Endothelial cell of umbilical vein (primary cell): ENCODE data around the gene EXOC6B. TPM values are rescaled to one million over a fixed set of nuclear protein-coding genes. Genes with fewer than 3 reads are reported as not detected.

ENCODE experiments used
- BruUV-seq: library from RNA; stranded (reverse); fragments of 400-500 nt; replicated peaks from 2 replicates; lab custom pipeline; 2021; lab: Mats Ljungman, UMichigan
- CTCF ChIA-PET: fragments of 300-600, 350-600 bp; sonication (Branson Sonifier 250); formaldehyde crosslinking; loops from one replicate; lab custom pipeline; 2021; ENCODE audit warnings: antibody characterized with exemption, inconsistent platforms; lab: Charles Lee
- POLR2A ChIA-PET: fragments of 300-600, 350-600 bp; sonication (Branson Sonifier 250); formaldehyde crosslinking; loops from one replicate; lab custom pipeline; 2021; ENCODE audit warnings: antibody characterized with exemption, inconsistent platforms; lab: Charles Lee
- DNase-seq: peaks from one replicate; pipeline ENCODE4 v3.0.0-alpha.2; 2011; ENCODE audit warnings: low read depth, low spot score
- FAIRE-seq: peaks from 2 replicates; lab custom pipeline; 2011; peaks lifted over from hg19 to GRCh38; lab: Jason Lieb, UNC
- H2AFZ ChIP-seq: 2 replicates; pipeline ENCODE4 v1.6.0; 2012; ENCODE audit warnings: low read depth, low read length, control low read depth, inconsistent platforms
- H3K27ac ChIP-seq: 2 replicates; pipeline ENCODE4 v1.5.1; 2011; ENCODE audit warnings: low read depth, mild to moderate bottlenecking, control low read depth, low read length, moderate library complexity; ENCODE audit not compliant: insufficient read depth
- H3K27me3 ChIP-seq, 2 experiments: 2 replicates each; pipeline versions ENCODE4 v1.6.0 to v1.6.1; 2011; ENCODE audit warnings: low read length in 2 of 2, mixed read lengths in 1 of 2; ENCODE audit not compliant: control insufficient read depth in 2 of 2, insufficient read depth in 2 of 2
- H3K36me3 ChIP-seq, 2 experiments: 2 replicates in 1 of 2; 3 replicates in 1 of 2; pipeline ENCODE4 v1.5.1; 2011; ENCODE audit warnings: low read length in 2 of 2, mild to moderate bottlenecking in 1 of 2, moderate library complexity in 1 of 2; ENCODE audit not compliant: control insufficient read depth in 2 of 2, insufficient read depth in 2 of 2; ENCODE audit errors: extremely low read depth in 1 of 2
- H3K4me1 ChIP-seq: 3 replicates; pipeline ENCODE4 v1.5.1; 2011; ENCODE audit warnings: mild to moderate bottlenecking, low read length; ENCODE audit not compliant: control insufficient read depth, insufficient read depth; ENCODE audit errors: extremely low read depth
- H3K4me2 ChIP-seq: 2 replicates; pipeline ENCODE4 v1.6.1; 2011; ENCODE audit warnings: low read length, control low read depth, mixed read lengths; ENCODE audit not compliant: insufficient read depth
- H3K4me3 ChIP-seq, 3 experiments: fragments of 200-600 bp in 1 of 3; sonication (generic), shearing (Covaris generic) in 1 of 3; replicated peaks in 1 of 3; 2 replicates each; pipeline ENCODE4 v1.5.1; 2011 to 2016; ENCODE audit warnings: control low read depth in 3 of 3, low read length in 3 of 3, mild to moderate bottlenecking in 2 of 3, inconsistent platforms in 1 of 3, low read depth in 1 of 3, moderate library complexity in 1 of 3; ENCODE audit not compliant: insufficient read depth in 1 of 3
- H3K79me2 ChIP-seq: 2 replicates; pipeline ENCODE4 v1.6.0; 2012; ENCODE audit warnings: low read length, inconsistent platforms; ENCODE audit not compliant: control insufficient read depth, insufficient read depth
- H3K9ac ChIP-seq: replicated peaks from 2 replicates; pipeline ENCODE3; 2011; ENCODE audit warnings: low read length, control low read depth; ENCODE audit not compliant: insufficient read depth; ENCODE audit errors: extremely low read depth
- H3K9me1 ChIP-seq: replicated peaks from 3 replicates; pipeline ENCODE4 v1.6.0; 2011; ENCODE audit warnings: mild to moderate bottlenecking, low read length; ENCODE audit not compliant: control insufficient read depth, insufficient read depth; ENCODE audit errors: extremely low read depth
- H3K9me3 ChIP-seq: replicated peaks from 2 replicates; pipeline ENCODE4 v1.5.1; 2012; ENCODE audit warnings: low read length, inconsistent platforms; ENCODE audit not compliant: control insufficient read depth, insufficient read depth
- H4K20me1 ChIP-seq: replicated peaks from 2 replicates; pipeline ENCODE3; 2011; ENCODE audit warnings: mild to moderate bottlenecking, low read length; ENCODE audit not compliant: control insufficient read depth, insufficient read depth; ENCODE audit errors: extremely low read depth
- CTCF ChIP-seq, 2 donors: IDR thresholded peaks; 1 replicate in 1 of 2; 2 replicates in 1 of 2; pipeline ENCODE4 v1.5.1; 2011; ENCODE audit warnings: low read length in 2 of 2, mild to moderate bottlenecking in 2 of 2, moderate library complexity in 2 of 2, control low read depth in 1 of 2, inconsistent platforms in 1 of 2, low read depth in 1 of 2; ENCODE audit not compliant: insufficient read depth in 1 of 2; ENCODE audit errors: extremely low read depth in 1 of 2
- EZH2 ChIP-seq: IDR thresholded peaks from 2 replicates; pipeline ENCODE4 v1.6.1; 2012; ENCODE audit warnings: borderline replicate concordance, low read depth, mild to moderate bottlenecking, moderate library complexity, low read length, inconsistent platforms; ENCODE audit not compliant: severe bottlenecking
- FOS ChIP-seq: IDR thresholded peaks from 2 replicates; pipeline ENCODE4 v1.6.1; 2011; ENCODE audit warnings: mild to moderate bottlenecking, low read length, moderate library complexity, borderline replicate concordance; ENCODE audit not compliant: insufficient read depth
- GATA2 ChIP-seq: IDR thresholded peaks from 2 replicates; pipeline ENCODE4 v1.7.0; 2011; ENCODE audit warnings: low read depth, mild to moderate bottlenecking, moderate library complexity, mixed read lengths, low read length; ENCODE audit not compliant: insufficient read length, insufficient read depth
- MYC ChIP-seq: IDR thresholded peaks from one replicate; pipeline ENCODE4 v1.6.1; 2011; ENCODE audit warnings: mild to moderate bottlenecking, low read depth, low read length
- POLR2A ChIP-seq: IDR thresholded peaks from 2 replicates; pipeline ENCODE4 v1.6.1; 2012; ENCODE audit warnings: low read depth, mild to moderate bottlenecking, control low read depth, low read length
- POLR2AphosphoS5 ChIP-seq: IDR thresholded peaks from 2 replicates; pipeline ENCODE4 v1.6.1; 2012; ENCODE audit warnings: low read depth, mild to moderate bottlenecking, control low read depth, low read length, moderate library complexity; ENCODE audit not compliant: insufficient read depth
- dilution Hi-C: fragments of 300-500 bp; cut with MboI; formaldehyde crosslinking; loops from one replicate; pipeline ENCODE4 v1.15.0; 2019; ENCODE audit warnings: low sequenced_read_pairs; ENCODE audit not compliant: extremely low pct_ligation_motif_present
- intact Hi-C: fragments of 100-400 bp; cut with micrococcal nuclease; formaldehyde crosslinking; loops from one replicate; pipeline ENCODE4 v1.10.0; 2022
- polyA plus RNA-seq, 4 experiments: library from polyadenylated mRNA; depleted of rRNA in 3 of 4; stranded (reverse) in 3 of 4; unstranded in 1 of 4; fragments of >200 nt; gene quantifications; 2 replicates each; pipeline versions ENCODE4 v1.2.1 to v1.2.3, GENCODE V29; 2011 to 2012; ENCODE audit warnings: missing spikeins in 1 of 4
- total RNA-seq: library from RNA; stranded (reverse); gene quantifications from 2 replicates; pipeline ENCODE4 v1.2.3, GENCODE V29; 2021
- TF ChIP-seq, protein P1 (sequence below): IDR thresholded peaks from 2 replicates; pipeline ENCODE4 v1.6.1; 2011; ENCODE audit not compliant: insufficient read depth, insufficient read length

The EXOC6B gene
- total and polyA plus RNA-seq, 2 donors (not counting 3 experiments of a cell fraction or from before 2014, with no cell fraction given) = 10.8 to 34.8 TPM

DNA sequence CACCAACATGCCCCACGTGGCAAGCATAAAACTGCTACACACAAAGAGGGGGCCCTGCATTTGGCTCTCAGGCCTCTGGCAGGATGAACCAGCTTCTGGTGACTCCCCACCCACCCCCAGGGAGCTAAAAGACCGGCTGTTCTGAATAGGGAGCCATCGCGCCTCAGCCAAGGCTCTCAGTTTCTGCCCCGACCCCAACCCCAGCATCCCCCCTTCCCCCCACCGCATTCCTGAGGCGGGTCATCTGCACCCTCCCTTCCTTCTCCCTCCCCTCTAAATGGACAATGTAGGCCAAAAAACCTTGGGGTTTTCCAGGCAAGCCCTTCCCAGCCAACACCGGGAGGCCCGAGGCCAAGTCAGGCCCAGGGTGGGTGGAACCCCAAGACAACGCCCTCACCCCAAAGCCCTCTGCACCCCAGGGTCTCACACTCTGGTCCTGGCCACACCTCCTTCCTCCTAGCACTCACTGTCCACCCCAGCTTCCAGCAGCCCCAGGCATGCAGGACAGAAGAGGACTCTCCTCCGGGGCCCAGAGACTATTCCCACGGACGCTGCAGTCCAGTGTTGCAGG lies 683.9 kb downstream of the EXOC6B start:
- no TSS peak for BruUV-seq
- H4K20me1 ChIP-seq = no peaks in the 10 kb centered on the region
- POLR2A ChIA-PET = no interaction called here
- peaks cover 31 to 45% of the 10 kb centered on the region in 2 experiments for H3K27me3 ChIP-seq
- no peaks in the 10 kb centered on the region for H3K36me3 ChIP-seq
- TF ChIP-seq CTCF (IDR thresholded peaks at IDR 0.05; ENCODE audit: extremely low read depth in 1 of 2, insufficient read depth in 1 of 2, low read depth in 1 of 2, low read length in 2 of 2) (no peak), FOS (no peak), EZH2 (no peak)
- no peak overlapping the region for H3K27ac ChIP-seq
- CTCF ChIA-PET = interaction anchor here (1.5 to 2.0 kb wide), 2 partner anchors 8 to 218 kb away, joined by 4 to 8 read pairs; no protein-coding TSS in a partner anchor
- intact Hi-C loops = no loop called here
- dilution Hi-C loops = no loop called here
- H3K79me2 ChIP-seq = no peaks in the 10 kb centered on the region
- DNase-seq = no peak
- no peak overlapping the region for H3K9ac ChIP-seq
- no peak overlapping the region for H3K4me2 ChIP-seq
- H2AFZ ChIP-seq = no peak overlapping the region
- no peaks in the 10 kb centered on the region for H3K9me1 ChIP-seq
- H3K4me1 ChIP-seq = peaks cover 12% of the 10 kb centered on the region
- no peaks in the 10 kb centered on the region for H3K9me3 ChIP-seq
- FAIRE-seq = no peak
- no peak overlapping the region for H3K4me3 ChIP-seq

DNA sequence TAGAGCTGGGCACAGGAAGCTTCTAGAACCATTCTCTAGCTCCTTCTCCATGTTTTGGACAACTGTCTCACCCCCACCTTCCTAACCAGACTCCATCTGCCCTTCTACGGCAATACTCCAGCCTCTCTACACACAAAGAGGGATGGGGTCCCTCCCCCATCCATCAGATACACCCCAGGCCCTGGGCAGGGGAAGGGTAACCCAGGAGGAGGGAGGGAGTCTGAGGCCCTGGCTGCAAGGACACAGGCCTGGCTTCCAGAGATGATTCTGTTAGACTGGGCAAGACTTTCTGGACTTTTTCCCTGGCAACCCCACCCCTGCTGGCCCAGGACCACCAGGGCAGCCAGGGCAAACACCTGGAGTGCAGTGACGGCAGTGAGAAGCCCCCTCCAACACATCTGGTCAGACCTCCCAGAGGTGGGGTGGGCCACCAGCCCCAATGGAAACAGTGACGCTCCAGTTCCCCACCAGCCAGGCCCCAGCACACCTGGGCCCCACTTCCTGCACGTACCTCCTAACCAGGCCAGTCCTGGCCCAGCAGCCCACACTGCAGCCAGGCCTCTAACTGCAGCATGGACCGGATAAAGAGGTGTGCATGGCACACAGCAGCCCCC lies 684.7 kb downstream of the EXOC6B start:
- no peaks in the 10 kb centered on the region for H3K36me3 ChIP-seq
- no peak overlapping the region for H2AFZ ChIP-seq
- no peak overlapping the region for H3K4me3 ChIP-seq
- no peaks in the 10 kb centered on the region for H3K9me3 ChIP-seq
- H3K9me1 ChIP-seq = no peaks in the 10 kb centered on the region
- ChIA-PET POLR2A (no interaction called here), CTCF (interaction anchor here (1.5 to 2.0 kb wide), 2 partner anchors 9 to 217 kb away, joined by 4 to 8 read pairs; no protein-coding TSS in a partner anchor)
- intact Hi-C loops = no loop called here
- DNase-seq (no peak), FAIRE-seq (no peak)
- H3K4me1 ChIP-seq = peaks cover 11% of the 10 kb centered on the region
- H3K27ac ChIP-seq = no peak overlapping the region
- no TSS peak for BruUV-seq
- dilution Hi-C loops = no loop called here
- no peak overlapping the region for H3K9ac ChIP-seq
- H3K79me2 ChIP-seq = no peaks in the 10 kb centered on the region
- H4K20me1 ChIP-seq = no peaks in the 10 kb centered on the region
- H3K27me3 ChIP-seq = peaks cover 23 to 37% of the 10 kb centered on the region in 2 experiments
- H3K4me2 ChIP-seq = no peak overlapping the region
- TF ChIP-seq EZH2 (no peak), CTCF (IDR thresholded peaks at IDR 0.05; ENCODE audit: extremely low read depth in 1 of 2, insufficient read depth in 1 of 2, low read depth in 1 of 2, low read length in 2 of 2) (no peak), POLR2AphosphoS5 (no peak), POLR2A (no peak), GATA2 (no peak), MYC (no peak)
- TF ChIP-seq, protein P1, sequence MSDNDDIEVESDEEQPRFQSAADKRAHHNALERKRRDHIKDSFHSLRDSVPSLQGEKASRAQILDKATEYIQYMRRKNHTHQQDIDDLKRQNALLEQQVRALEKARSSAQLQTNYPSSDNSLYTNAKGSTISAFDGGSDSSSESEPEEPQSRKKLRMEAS = no peak
